Fibroblast of lung (primary cell): ENCODE data around the gene ADAM33. TPM values are rescaled to one million over a fixed set of nuclear protein-coding genes. Genes with fewer than 3 reads are reported as not detected.

Experiments
- DNase-seq, 2 donors: peaks; one replicate each; pipeline versions ENCODE4 v3.0.0 to v3.0.0-alpha.2; 2010; ENCODE audit warnings: low read depth in 2 of 2
- H2AFZ ChIP-seq: 2 replicates; pipeline ENCODE4 v1.5.1; 2012; ENCODE audit warnings: low read length, control low read depth, inconsistent platforms
- H3K27ac ChIP-seq: 2 replicates; pipeline ENCODE4 v1.5.1; 2011; ENCODE audit warnings: low read length, control low read depth; ENCODE audit not compliant: insufficient read depth
- H3K27me3 ChIP-seq: 2 replicates; pipeline ENCODE4 v1.5.1; 2011; ENCODE audit warnings: mild to moderate bottlenecking, low read length; ENCODE audit not compliant: control insufficient read depth, insufficient read depth
- H3K36me3 ChIP-seq: 2 replicates; pipeline ENCODE4 v1.5.1; 2011; ENCODE audit warnings: low read length; ENCODE audit not compliant: control insufficient read depth, insufficient read depth
- H3K4me1 ChIP-seq: 2 replicates; pipeline ENCODE4 v1.5.1; 2011; ENCODE audit warnings: low read length; ENCODE audit not compliant: control insufficient read depth, insufficient read depth; ENCODE audit errors: extremely low read depth
- H3K4me2 ChIP-seq: 2 replicates; pipeline ENCODE4 v1.5.1; 2011; ENCODE audit warnings: low read length, control low read depth; ENCODE audit not compliant: insufficient read depth; ENCODE audit errors: extremely low read depth
- H3K4me3 ChIP-seq, 4 experiments: fragments of 200-600 bp in 1 of 4; sonication (generic) in 1 of 4; replicated peaks in 1 of 4; 2 replicates each; pipeline ENCODE4 v1.5.1; 2011 to 2016; ENCODE audit warnings: low read length in 4 of 4, low read depth in 3 of 4, mild to moderate bottlenecking in 3 of 4, control low read depth in 2 of 4, inconsistent platforms in 1 of 4, mixed read lengths in 1 of 4; ENCODE audit not compliant: insufficient read depth in 1 of 4; ENCODE audit errors: control extremely low read depth in 1 of 4
- H3K79me2 ChIP-seq: 2 replicates; pipeline ENCODE4 v1.5.1; 2012; ENCODE audit warnings: mild to moderate bottlenecking, low read length, inconsistent platforms; ENCODE audit not compliant: control insufficient read depth, insufficient read depth
- H3K9ac ChIP-seq: 2 replicates; pipeline ENCODE4 v1.5.1; 2011; ENCODE audit warnings: mild to moderate bottlenecking, low read length, control low read depth; ENCODE audit not compliant: insufficient read depth
- H3K9me3 ChIP-seq: 2 replicates; pipeline ENCODE4 v1.5.1; 2012; ENCODE audit warnings: low read depth, low read length; ENCODE audit not compliant: control insufficient read depth, insufficient read depth
- H4K20me1 ChIP-seq: 2 replicates; pipeline ENCODE4 v1.5.1; 2011; ENCODE audit warnings: low read length; ENCODE audit not compliant: control insufficient read depth, insufficient read depth; ENCODE audit errors: extremely low read depth
- EZH2 ChIP-seq: IDR thresholded peaks from 2 replicates; pipeline ENCODE4 v1.5.1; 2012; ENCODE audit warnings: low read length, control low read depth, mild to moderate bottlenecking; ENCODE audit errors: missing control alignments
- polyA plus RNA-seq, 2 donors: library from polyadenylated mRNA; depleted of rRNA in 1 of 2; stranded (reverse) in 1 of 2; unstranded in 1 of 2; fragments of >200 nt; gene quantifications; 2 replicates each; pipeline ENCODE4 v1.2.1, GENCODE V29; 2011 to 2012; ENCODE audit warnings: missing spikeins in 1 of 2
- total RNA-seq: library from RNA; depleted of rRNA; stranded (reverse); fragments of >200 nt; gene quantifications from 2 replicates; pipeline ENCODE4 v1.2.1, GENCODE V29; 2014
- TF ChIP-seq, protein P1 (sequence below), 2 donors: IDR thresholded peaks in 1 of 2; conservative IDR thresholded peaks in 1 of 2; 1 replicate in 1 of 2; 2 replicates in 1 of 2; pipeline ENCODE4 v1.5.1; 2011 to 2012; ENCODE audit warnings: low read length in 2 of 2, control low read depth in 1 of 2, inconsistent platforms in 1 of 2, low read depth in 1 of 2, mild to moderate bottlenecking in 1 of 2

ADAM33 gene
- total and polyA plus RNA-seq, 2 donors (not counting 1 experiment from before 2014, with no cell fraction given): 29.4 to 67.9 TPM

DNA sequence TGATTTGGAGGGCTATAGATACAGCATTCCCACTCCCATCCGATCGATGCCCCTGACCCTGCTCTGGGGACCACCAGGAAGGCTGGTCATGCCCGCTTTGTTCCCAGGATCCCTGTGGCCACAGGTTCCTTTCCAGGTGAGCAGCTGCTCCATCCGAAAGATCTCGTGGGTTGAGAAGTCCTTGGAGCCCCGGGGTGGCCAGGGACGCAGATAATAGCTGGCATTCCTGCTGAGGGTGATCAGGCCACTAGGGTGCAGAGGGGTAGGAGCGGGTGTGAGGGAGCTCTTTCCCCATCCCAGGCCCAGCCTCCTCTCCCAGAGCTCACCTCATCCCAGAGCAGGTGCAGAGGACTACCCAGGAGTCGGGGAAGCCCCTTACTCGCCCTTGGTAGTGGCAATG is 7.4 kb downstream of the ADAM33 start:
- Histone ChIP-seq H2AFZ (no peak overlapping the region), H4K20me1 (no peaks in the 10 kb centered on the region), H3K4me1 (peaks cover 10% of the 10 kb centered on the region), H3K36me3 (peaks cover 17% of the 10 kb centered on the region), H3K4me3 (no peak overlapping the region), H3K9me3 (no peaks in the 10 kb centered on the region), H3K79me2 (no peaks in the 10 kb centered on the region), H3K27ac (no peak overlapping the region), H3K9ac (no peak overlapping the region), H3K4me2 (no peak overlapping the region), H3K27me3 (no peaks in the 10 kb centered on the region)
- no peak for DNase-seq
- TF ChIP-seq EZH2: no peak

DNA sequence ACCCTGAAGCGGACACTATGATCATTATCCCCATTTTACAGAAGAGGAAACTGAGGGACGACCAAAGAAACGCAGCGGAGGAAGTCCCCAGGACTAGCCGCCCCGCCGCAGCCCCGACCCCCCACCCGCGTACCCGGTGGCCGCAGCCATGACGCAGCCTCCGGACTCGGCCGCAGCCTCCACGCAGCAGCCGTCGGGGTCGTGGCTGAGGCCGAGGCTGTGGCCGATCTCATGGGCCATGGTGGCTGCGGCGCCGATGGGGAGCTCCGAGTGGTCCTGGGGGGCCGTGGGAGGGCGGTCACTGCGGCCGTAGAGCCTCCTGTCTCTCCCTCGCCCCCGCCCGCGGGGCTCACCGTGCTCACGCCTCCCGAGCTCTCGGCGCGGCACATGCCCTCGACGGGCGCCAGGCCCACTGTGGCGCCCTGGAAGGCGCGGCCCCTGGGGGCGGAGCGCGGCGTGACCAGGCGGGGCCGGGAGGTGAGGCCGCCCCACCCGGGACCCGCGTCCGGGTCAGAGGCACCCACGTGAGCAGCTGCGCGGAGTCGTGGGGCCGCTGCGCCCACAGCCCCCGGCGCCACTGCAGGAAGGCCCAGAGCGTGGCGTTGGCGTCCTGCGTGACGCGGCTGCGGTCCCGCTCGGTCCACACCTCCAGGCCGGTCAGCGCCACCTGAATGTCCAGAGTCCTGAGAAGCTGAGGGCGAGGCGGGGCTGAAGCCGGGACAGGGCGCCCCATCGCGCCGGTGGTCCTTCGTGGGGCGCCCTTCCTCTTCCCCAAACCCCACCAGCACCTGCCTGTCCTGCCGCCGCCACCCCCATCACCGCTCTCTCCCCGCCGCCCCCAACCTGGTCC is 8.4 kb downstream of the ADAM33 start:
- peaks cover 18% of the 10 kb centered on the region for H3K36me3 ChIP-seq
- no peak overlapping the region for H3K27ac ChIP-seq
- TF ChIP-seq, protein P1, sequence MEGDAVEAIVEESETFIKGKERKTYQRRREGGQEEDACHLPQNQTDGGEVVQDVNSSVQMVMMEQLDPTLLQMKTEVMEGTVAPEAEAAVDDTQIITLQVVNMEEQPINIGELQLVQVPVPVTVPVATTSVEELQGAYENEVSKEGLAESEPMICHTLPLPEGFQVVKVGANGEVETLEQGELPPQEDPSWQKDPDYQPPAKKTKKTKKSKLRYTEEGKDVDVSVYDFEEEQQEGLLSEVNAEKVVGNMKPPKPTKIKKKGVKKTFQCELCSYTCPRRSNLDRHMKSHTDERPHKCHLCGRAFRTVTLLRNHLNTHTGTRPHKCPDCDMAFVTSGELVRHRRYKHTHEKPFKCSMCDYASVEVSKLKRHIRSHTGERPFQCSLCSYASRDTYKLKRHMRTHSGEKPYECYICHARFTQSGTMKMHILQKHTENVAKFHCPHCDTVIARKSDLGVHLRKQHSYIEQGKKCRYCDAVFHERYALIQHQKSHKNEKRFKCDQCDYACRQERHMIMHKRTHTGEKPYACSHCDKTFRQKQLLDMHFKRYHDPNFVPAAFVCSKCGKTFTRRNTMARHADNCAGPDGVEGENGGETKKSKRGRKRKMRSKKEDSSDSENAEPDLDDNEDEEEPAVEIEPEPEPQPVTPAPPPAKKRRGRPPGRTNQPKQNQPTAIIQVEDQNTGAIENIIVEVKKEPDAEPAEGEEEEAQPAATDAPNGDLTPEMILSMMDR (conservative IDR thresholded peaks at IDR 0.05 in 1 of 2, IDR thresholded peaks at IDR 0.05 in 1 of 2; ENCODE audit: low read depth in 1 of 2, low read length in 2 of 2): no peak
- TF ChIP-seq EZH2: no peak
- no peaks in the 10 kb centered on the region for H3K27me3 ChIP-seq
- H3K4me1 ChIP-seq: peaks cover 10% of the 10 kb centered on the region
- H3K79me2 ChIP-seq: no peaks in the 10 kb centered on the region
- no peaks in the 10 kb centered on the region for H3K9me3 ChIP-seq
- no peak overlapping the region for H3K4me2 ChIP-seq
- DNase-seq: no peak
- no peak overlapping the region for H3K4me3 ChIP-seq
- H4K20me1 ChIP-seq: no peaks in the 10 kb centered on the region
- no peak overlapping the region for H3K9ac ChIP-seq
- H2AFZ ChIP-seq: no peak overlapping the region

DNA sequence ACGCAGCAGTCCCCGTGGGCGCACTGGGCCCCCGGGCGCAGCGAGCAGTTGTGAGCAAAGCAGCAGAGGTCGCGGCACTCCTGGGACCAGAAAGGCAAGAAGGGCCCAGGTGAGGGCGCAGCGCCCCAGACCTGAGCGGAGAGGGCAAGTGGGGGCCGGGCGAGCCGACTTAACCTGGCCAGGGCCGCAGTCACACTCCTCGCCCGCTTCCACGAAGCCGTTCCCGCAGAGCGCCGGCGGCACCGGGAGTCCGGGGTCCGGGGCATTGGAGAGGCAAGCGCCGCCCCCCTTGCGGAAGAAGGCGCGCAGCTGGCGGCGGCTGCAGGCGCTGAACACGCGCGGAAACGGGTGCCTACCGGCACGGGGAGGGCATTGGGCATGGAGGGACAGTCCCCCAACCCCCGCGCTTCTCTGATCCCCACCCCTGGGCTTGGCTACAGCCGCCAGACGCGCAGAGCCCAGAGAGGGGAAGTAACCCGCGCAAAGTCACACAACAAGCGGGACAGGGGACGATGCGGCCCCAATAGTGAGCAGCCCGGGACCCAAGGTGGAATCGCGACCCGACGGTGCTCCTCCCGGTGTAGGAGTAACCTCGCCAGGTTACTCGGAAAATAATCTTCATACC is 9.2 kb downstream of the ADAM33 start:
- Histone ChIP-seq H3K27me3 (no peaks in the 10 kb centered on the region), H3K4me1 (peaks cover 8% of the 10 kb centered on the region), H3K36me3 (peaks cover 20% of the 10 kb centered on the region), H3K4me3 (no peak overlapping the region), H3K4me2 (no peak overlapping the region), H3K9me3 (no peaks in the 10 kb centered on the region), H2AFZ (no peak overlapping the region), H3K9ac (no peak overlapping the region), H4K20me1 (no peaks in the 10 kb centered on the region), H3K79me2 (no peaks in the 10 kb centered on the region), H3K27ac (no peak overlapping the region)
- no peak for TF ChIP-seq EZH2
- TF ChIP-seq, protein P1 (conservative IDR thresholded peaks at IDR 0.05 in 1 of 2, IDR thresholded peaks at IDR 0.05 in 1 of 2; ENCODE audit: low read depth in 1 of 2, low read length in 2 of 2): no peak
- DNase-seq: no peak
